ENCODE results near the gene PANX1. TPM values are rescaled to one million over a fixed set of nuclear protein-coding genes. Genes with fewer than 3 reads are reported as not detected.
A peak's percentile ranks its signal among the peaks of the same experiment; 100 is the strongest.

The PANX1 gene
- total RNA-seq, 1 donor from 2014 or later: 55.5 TPM

GRCh38 chr11:94129512-94130297, 1.1 kb downstream of the PANX1 start:
- DNase-seq: peak; percentile 66

GRCh38 chr11:94130298-94131046, 1.8 kb downstream of the PANX1 start:
- DNase-seq: no peak

- DNase-seq: no peak
These were observed 2.5 kb downstream of the PANX1 start for GRCh38 chr11:94131047-94131717.

- DNase-seq: peak; percentile 40
These were observed 3.1 kb downstream of the PANX1 start for GRCh38 chr11:94131718-94132115.

GRCh38 chr11:94132152-94132558, 3.5 kb downstream of the PANX1 start:
- DNase-seq: peak; percentile 60

GRCh38 chr11:94132823-94133408, 4.3 kb downstream of the PANX1 start:
- no peak for DNase-seq

- DNase-seq: no peak
These were observed 5.1 kb downstream of the PANX1 start for GRCh38 chr11:94133752-94134151.

GRCh38 chr11:94134651-94135512, 6.2 kb downstream of the PANX1 start:
- peak; percentile 61 for DNase-seq

- DNase-seq: no peak
These were observed 10.8 kb downstream of the PANX1 start for GRCh38 chr11:94139416-94139815.

GRCh38 chr11:94140154-94140655, 11.6 kb downstream of the PANX1 start:
- no peak for DNase-seq

- DNase-seq: no peak
These were observed 13.1 kb downstream of the PANX1 start for GRCh38 chr11:94141511-94142307.

GRCh38 chr11:94142308-94143281, 14.0 kb downstream of the PANX1 start:
- no peak for DNase-seq

GRCh38 chr11:94144216-94144615, 15.6 kb downstream of the PANX1 start:
- DNase-seq: no peak

GRCh38 chr11:94144664-94145063, 16.0 kb downstream of the PANX1 start:
- DNase-seq: no peak

GRCh38 chr11:94145431-94145830, 16.8 kb downstream of the PANX1 start:
- DNase-seq: no peak

- DNase-seq: no peak
These were observed 17.3 kb downstream of the PANX1 start for GRCh38 chr11:94145916-94146315.

- DNase-seq: no peak
These were observed 18.8 kb downstream of the PANX1 start for GRCh38 chr11:94147433-94147845.

GRCh38 chr11:94148189-94148588, 19.5 kb downstream of the PANX1 start:
- no peak for DNase-seq

GRCh38 chr11:94149431-94150017, 20.9 kb downstream of the PANX1 start:
- peak; percentile 71 for DNase-seq

Data from tongue (tissue), 2 donors.